Small intestine (tissue), 7 donors: ENCODE data around the gene TTC7B. TPM values are rescaled to one million over a fixed set of nuclear protein-coding genes. Genes with fewer than 3 reads are reported as not detected.
A peak's percentile ranks its signal among the peaks of the same experiment; 100 is the strongest.

Source experiments
- DNase-seq, 2 donors: peaks; one replicate each; pipeline versions ENCODE4 v3.0.0 to v3.0.0-alpha.2; 2013
- FAIRE-seq: peaks from 2 replicates; lab custom pipeline; 2012; peaks lifted over from hg19 to GRCh38; lab: Jason Lieb, UNC
- H3K27ac ChIP-seq, 3 donors: one replicate each; pipeline ENCODE4 v1.5.1; 2013; ENCODE audit warnings: low read length in 2 of 3, mild to moderate bottlenecking in 2 of 3, control low read depth in 1 of 3, inconsistent platforms in 1 of 3, low read depth in 1 of 3, moderate library complexity in 1 of 3
- H3K27me3 ChIP-seq, 3 donors: one replicate each; pipeline ENCODE4 v1.6.1; 2013; ENCODE audit warnings: low read length in 3 of 3, inconsistent platforms in 1 of 3; ENCODE audit not compliant: control insufficient read depth in 3 of 3, insufficient read depth in 3 of 3
- H3K36me3 ChIP-seq, 3 donors: one replicate each; pipeline ENCODE4 v1.6.1; 2013; ENCODE audit warnings: low read length in 3 of 3, inconsistent platforms in 1 of 3, low read depth in 1 of 3, mild to moderate bottlenecking in 1 of 3, moderate library complexity in 1 of 3; ENCODE audit not compliant: control insufficient read depth in 3 of 3, insufficient read depth in 2 of 3
- H3K4me1 ChIP-seq, 3 donors: one replicate each; pipeline ENCODE4 v1.6.1; 2013; ENCODE audit warnings: low read length in 2 of 3, inconsistent platforms in 1 of 3, low read depth in 1 of 3, mild to moderate bottlenecking in 1 of 3, moderate library complexity in 1 of 3; ENCODE audit not compliant: control insufficient read depth in 3 of 3, insufficient read depth in 2 of 3
- H3K4me3 ChIP-seq, 3 donors: one replicate each; pipeline ENCODE4 v1.5.1; 2013; ENCODE audit warnings: low read length in 3 of 3, control low read depth in 1 of 3, inconsistent platforms in 1 of 3, low read depth in 1 of 3, mild to moderate bottlenecking in 1 of 3, moderate library complexity in 1 of 3
- H3K9me3 ChIP-seq, 2 donors: one replicate each; pipeline ENCODE4 v1.6.1; 2013; ENCODE audit warnings: low read depth in 1 of 2, low read length in 1 of 2; ENCODE audit not compliant: control insufficient read depth in 2 of 2, insufficient read depth in 1 of 2
- WGBS, 3 donors: extraction: QIAGEN DNeasy Blood & Tissue Kit; methylation state at CpG; one replicate each; pipeline ENCODE4 v1.1.7; 2013; 5-methylcytosine and 5-hydroxymethylcytosine counted together
- polyA plus RNA-seq, 4 donors: library from polyadenylated mRNA; stranded (reverse) in 3 of 4; unstranded in 1 of 4; fragments of 200-250 nt in 3 of 4; fragments of 120-200 nt in 1 of 4; gene quantifications; one replicate each; pipeline versions ENCODE4 v1.2.1 to v1.2.3, GENCODE V29; 2013
- donor health status: healthy with polysubstance abuse.
- donor health status: control.
- donor health status: control.
- donor health status: Bipolar disorder and iron deficiency.
- donor health status: healthy.

The TTC7B gene
- polyA plus RNA-seq, 4 donors: 2.9 to 8.8 (median 4.3) TPM

DNA sequence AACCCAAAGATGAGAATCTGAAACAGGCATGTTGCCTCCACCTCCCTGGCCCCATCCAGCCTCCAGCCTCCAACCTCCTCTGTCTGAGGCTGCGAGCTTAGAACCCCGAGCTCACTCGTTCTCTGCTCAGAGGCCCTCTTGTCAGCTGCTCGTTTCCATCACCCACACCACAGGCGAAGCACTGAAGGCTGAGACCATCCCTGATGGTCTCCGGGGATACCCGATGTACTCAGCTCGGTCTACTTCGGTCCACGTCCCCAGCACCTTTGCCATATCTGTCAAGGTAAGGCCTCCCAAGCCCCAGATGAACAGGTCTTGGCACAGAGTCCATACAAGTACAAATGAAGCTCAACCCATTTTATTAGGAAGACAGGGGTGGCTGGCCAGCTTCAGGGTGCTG, 72.4 kb downstream of the TTC7B start:
- no peaks in the 10 kb centered on the region for H3K27me3 ChIP-seq
- peaks cover 0 to 4% of the 10 kb centered on the region in 2 donors for H3K9me3 ChIP-seq
- WGBS, 3 donors: 81 to 90% (median 87%) methylated on average over 10 of the region's 10 CpGs
- no peak for FAIRE-seq
- no peaks in the 10 kb centered on the region for H3K4me1 ChIP-seq
- no peak overlapping the region for H3K27ac ChIP-seq
- no peak overlapping the region for H3K4me3 ChIP-seq
- DNase-seq: no peak
- H3K36me3 ChIP-seq: no peaks in the 10 kb centered on the region

DNA sequence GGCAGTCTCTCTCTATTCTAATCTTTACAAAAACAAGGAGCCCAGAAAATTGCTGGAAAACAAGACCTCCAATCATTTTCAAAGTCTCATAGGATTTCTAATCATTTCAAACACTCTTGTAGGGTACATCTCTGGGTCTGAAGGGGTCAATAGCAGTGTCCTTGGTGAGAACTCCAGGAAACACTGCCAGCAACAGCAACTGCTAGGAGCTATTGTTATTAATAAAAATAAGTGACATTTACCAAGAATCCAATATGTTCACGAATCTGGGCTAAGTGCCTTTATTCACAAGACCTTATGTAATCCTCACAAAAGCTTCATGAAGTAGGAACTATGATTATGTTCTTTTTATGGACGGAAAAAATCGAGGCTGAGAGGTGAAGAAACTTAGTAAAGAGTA, 72.8 kb downstream of the TTC7B start:
- no peak overlapping the region for H3K4me3 ChIP-seq
- H3K36me3 ChIP-seq: no peaks in the 10 kb centered on the region
- no peak for FAIRE-seq
- peaks cover 0 to 4% of the 10 kb centered on the region in 2 donors for H3K9me3 ChIP-seq
- H3K27ac ChIP-seq: no peak overlapping the region
- H3K27me3 ChIP-seq: no peaks in the 10 kb centered on the region
- no peak for DNase-seq
- WGBS, 3 donors: 54 to 78% (median 71%) methylated on average over 3 of the region's 3 CpGs
- H3K4me1 ChIP-seq: no peaks in the 10 kb centered on the region

DNA sequence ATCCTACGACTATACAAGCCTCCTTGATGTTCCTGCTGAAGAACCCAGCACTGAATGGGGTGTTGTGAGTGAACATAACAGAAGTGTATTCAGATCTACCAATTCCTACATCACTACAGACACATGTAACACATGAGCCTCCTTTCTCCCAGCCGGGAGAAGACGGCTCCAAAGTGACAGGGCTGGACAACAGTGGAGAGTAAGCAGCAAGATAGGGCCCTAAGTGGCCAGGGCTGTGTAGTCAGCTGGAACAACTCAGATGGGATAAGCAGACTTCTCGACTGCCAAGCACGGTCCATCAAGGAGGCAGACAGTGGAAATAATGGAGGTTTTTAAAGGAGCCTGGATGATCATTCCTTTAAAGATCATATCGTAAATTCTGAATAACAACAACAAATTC, 73.5 kb downstream of the TTC7B start:
- H3K27me3 ChIP-seq: no peaks in the 10 kb centered on the region
- WGBS, 3 donors: 58 to 86% (median 76%) methylated on average over 6 of the region's 6 CpGs
- H3K4me1 ChIP-seq: no peaks in the 10 kb centered on the region
- DNase-seq: no peak
- H3K4me3 ChIP-seq: no peak overlapping the region
- no peaks in the 10 kb centered on the region for H3K9me3 ChIP-seq
- no peaks in the 10 kb centered on the region for H3K36me3 ChIP-seq
- FAIRE-seq: no peak
- H3K27ac ChIP-seq: no peak overlapping the region

DNA sequence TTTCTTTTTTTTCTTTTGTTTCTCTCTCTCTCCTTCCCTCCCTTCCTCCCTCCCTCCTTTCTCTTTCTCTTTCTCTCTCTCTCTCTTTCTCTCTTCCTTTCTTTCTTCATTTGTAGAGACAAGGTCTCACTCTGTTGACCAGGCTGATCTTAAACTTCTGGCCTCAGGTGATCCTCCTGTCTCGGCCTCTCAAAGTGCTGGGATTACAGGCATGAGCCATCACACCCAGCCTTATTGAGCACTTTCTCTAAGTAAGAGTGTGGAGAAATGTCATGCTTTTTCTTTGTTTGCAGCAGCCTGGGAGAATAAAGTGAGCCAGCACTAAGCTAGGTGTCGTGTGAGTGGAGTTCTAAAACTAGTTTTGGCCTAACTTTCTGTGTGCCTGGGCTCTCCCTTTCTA, 74.0 kb downstream of the TTC7B start:
- 84 to 95% (median 92%) methylated on average over 2 of the region's 2 CpGs for WGBS, 3 donors
- Histone ChIP-seq H3K36me3 (no peaks in the 10 kb centered on the region), H3K9me3 (no peaks in the 10 kb centered on the region), H3K4me1 (no peaks in the 10 kb centered on the region), H3K27me3 (no peaks in the 10 kb centered on the region), H3K4me3 (no peak overlapping the region), H3K27ac (no peak overlapping the region)
- DNase-seq (no peak), FAIRE-seq (no peak)

DNA sequence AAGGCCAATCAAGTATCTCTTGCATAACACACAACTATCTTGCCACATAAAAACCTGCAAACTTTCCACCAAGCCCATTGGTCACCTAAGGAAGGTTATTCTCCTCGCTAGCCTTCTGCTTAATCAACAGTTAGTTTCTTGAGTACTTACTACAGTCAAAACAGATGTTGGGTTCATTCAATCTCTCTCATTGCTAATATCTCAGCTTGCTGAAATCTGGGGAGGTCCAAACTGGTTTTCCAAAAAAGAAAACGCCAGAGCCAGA, 74.6 kb downstream of the TTC7B start:
- Histone ChIP-seq H3K4me1 (no peaks in the 10 kb centered on the region), H3K36me3 (no peaks in the 10 kb centered on the region), H3K9me3 (no peaks in the 10 kb centered on the region), H3K4me3 (no peak overlapping the region), H3K27ac (no peak overlapping the region), H3K27me3 (no peaks in the 10 kb centered on the region)
- DNase-seq (no peak), FAIRE-seq (no peak)
- 88 to 99% (median 92%) methylated on average over 2 of the region's 2 CpGs for WGBS, 3 donors

DNA sequence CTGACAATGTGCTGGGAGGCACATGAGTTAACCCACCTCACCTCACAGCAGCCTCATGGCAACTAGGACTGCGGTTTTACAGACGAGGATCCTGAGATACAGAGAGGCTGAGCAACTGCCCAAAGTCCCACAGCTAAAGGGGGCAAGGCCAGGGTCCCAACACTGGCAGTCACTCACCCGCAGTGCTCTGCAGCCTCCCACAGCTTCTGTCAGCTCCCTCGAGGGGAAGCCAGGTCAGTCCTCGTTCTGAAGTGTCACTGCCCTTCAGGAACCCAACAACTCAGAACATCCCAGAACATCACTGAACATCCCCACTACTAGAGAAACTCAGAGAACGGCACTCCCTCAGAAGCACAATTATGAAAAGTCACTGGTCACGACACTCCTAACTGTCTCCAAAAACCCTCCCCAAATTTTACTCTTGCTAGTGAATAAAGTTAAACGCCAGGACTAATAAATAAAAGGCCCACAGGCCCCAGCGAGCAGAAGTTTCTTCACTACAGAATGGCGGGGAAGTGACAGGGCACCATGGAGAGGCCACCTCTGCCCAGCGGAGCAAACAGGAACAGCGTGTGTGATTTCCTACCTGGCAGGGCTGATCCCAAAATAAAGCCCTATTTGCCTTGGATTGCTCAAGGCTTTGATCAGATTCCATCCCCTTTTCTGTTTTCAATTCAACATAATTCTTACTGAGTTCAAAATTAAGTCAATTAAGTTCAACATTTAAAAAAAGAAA, 75.1 kb downstream of the TTC7B start:
- H3K9me3 ChIP-seq: no peaks in the 10 kb centered on the region
- WGBS, 3 donors: 87 to 91% (median 90%) methylated on average over 12 of the region's 12 CpGs
- no peaks in the 10 kb centered on the region for H3K4me1 ChIP-seq
- FAIRE-seq (no peak), DNase-seq (no peak)
- H3K4me3 ChIP-seq: no peak overlapping the region
- no peaks in the 10 kb centered on the region for H3K27me3 ChIP-seq
- no peaks in the 10 kb centered on the region for H3K36me3 ChIP-seq
- no peak overlapping the region for H3K27ac ChIP-seq

DNA sequence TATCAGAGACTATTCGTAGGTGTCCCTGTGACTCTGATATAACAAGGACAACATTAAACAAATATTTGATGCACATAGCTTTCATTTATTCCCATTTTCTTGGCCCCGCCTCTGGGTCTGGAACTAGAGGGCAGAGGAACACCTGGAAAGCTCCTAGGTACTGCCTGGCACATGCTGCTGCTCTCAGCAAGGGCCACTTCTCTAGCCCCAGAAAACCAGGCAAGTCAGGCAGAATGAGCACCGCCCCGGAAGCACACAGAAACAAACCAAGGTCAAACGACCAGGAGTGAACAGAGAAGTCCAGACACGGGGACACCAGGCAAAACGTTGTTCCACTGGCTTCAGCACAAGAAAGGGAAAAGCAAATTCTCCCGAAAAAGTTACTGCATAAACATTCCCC, 76.1 kb downstream of the TTC7B start:
- Histone ChIP-seq H3K4me1 (no peaks in the 10 kb centered on the region), H3K4me3 (no peak overlapping the region), H3K36me3 (no peaks in the 10 kb centered on the region), H3K27ac (no peak overlapping the region), H3K27me3 (no peaks in the 10 kb centered on the region), H3K9me3 (no peaks in the 10 kb centered on the region)
- DNase-seq: no peak
- 68 to 77% (median 68%) methylated on average over 8 of the region's 8 CpGs for WGBS, 3 donors
- no peak for FAIRE-seq

DNA sequence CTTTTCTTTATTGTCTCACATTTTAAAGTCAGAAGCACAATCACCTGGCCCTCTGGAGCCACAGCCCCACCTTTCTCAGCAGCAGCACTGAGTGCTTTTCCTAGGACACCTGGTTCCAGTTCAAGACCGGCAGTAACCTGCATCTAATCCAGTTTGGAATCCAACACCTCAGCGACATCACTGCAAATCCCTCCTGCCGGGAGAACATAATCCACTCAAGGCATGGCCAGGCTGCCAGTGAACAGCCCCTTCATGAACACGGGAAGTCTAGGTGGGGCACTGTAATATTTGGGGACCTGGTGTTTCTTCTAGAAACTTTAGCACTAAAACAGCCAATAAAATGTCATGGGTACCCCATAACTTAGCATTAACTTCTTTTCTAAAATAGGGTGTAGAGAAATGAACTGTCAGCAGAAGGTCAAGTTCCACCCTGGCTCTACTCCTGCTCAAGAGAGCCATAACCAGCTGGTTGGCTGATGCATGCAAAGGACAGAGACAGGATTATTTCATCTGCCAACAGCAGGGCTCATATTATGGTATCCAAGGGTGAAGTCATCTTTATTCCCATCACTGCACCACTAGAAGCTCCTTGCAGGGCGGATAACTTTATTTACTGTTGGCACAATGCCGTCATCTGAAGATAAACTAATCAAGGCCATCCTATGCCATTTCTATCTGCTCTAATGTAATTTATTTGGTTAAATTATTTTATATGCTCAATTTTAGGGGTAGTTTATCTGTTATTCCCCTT, 76.7 kb downstream of the TTC7B start:
- FAIRE-seq: no peak

More for the DNA sequence above, 76.7 kb downstream of the TTC7B start:
- Histone ChIP-seq H3K4me1 (no peaks in the 10 kb centered on the region), H3K27ac (peak overlapping the region in 1 of 3 donors; percentile 21), H3K4me3 (no peak overlapping the region), H3K36me3 (no peaks in the 10 kb centered on the region), H3K9me3 (no peaks in the 10 kb centered on the region), H3K27me3 (no peaks in the 10 kb centered on the region)
- 71 to 75% (median 73%) methylated on average over 6 of the region's 6 CpGs for WGBS, 3 donors
- DNase-seq: no peak
